PC-3 (cell line): ENCODE data around the gene IPCEF1.

Source experiments
- CTCF ChIP-seq: fragments of 300-600 bp; sonication (generic); conservative IDR thresholded peaks from 2 replicates; pipeline ENCODE4 v1.5.1; 2017; ENCODE audit warnings: antibody characterized with exemption, low read depth, mild to moderate bottlenecking, low read length
- EZH2phosphoT487 ChIP-seq: fragments of 300-600 bp; sonication (generic); IDR thresholded peaks from 2 replicates; pipeline ENCODE4 v1.6.1; 2018; ENCODE audit warnings: mild to moderate bottlenecking, antibody characterized with exemption, low read length, borderline replicate concordance

- no peak for TF ChIP-seq CTCF
- no peak for TF ChIP-seq EZH2phosphoT487
These were observed 79.0 kb downstream of the IPCEF1 start for GRCh38 chr6:154277629-154278017.
